NCI-H510A (cell line): ENCODE results near the gene ANGPT4.

Source experiments
- DNase-seq: peaks from one replicate; lab custom pipeline; 2025; lab: John Stamatoyannopoulos, UW

The ANGPT4 gene

DNA sequence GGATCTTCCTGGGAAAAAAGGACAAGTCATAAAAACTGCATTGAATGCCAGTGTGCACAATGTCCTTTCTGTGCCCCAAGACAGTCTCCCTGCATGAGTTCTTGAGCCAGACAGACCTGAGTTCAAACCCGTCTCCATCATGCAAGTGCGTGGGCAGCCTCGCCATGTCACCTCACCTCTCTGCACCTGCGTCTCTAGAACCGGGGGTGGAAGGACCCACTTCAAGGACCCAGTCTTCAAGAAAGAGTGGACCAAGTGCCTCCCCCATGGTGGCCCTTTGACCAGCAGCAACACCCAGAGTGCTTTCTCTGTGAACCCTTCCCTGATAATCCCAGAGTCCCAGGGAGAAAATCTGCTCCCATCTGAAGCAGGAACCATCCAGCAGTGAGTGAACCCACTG lies 23.5 kb upstream of the ANGPT4 start:
- no peak for DNase-seq

- DNase-seq = no peak
These were observed 18.2 kb upstream of the ANGPT4 start for GRCh38 chr20:934186-934840.

- no peak for DNase-seq
These were observed 16.9 kb upstream of the ANGPT4 start for GRCh38 chr20:933029-933428.

- no peak for DNase-seq
These were observed 15.3 kb upstream of the ANGPT4 start for GRCh38 chr20:931401-931800.

GRCh38 chr20:926670-927069 lies 10.5 kb upstream of the ANGPT4 start:
- no peak for DNase-seq

- DNase-seq = no peak
These were observed 9.4 kb upstream of the ANGPT4 start for GRCh38 chr20:925516-925915.

- DNase-seq = no peak
These were observed 8.5 kb upstream of the ANGPT4 start for GRCh38 chr20:924639-925038.

GRCh38 chr20:922781-923180 lies 6.6 kb upstream of the ANGPT4 start:
- no peak for DNase-seq

DNA sequence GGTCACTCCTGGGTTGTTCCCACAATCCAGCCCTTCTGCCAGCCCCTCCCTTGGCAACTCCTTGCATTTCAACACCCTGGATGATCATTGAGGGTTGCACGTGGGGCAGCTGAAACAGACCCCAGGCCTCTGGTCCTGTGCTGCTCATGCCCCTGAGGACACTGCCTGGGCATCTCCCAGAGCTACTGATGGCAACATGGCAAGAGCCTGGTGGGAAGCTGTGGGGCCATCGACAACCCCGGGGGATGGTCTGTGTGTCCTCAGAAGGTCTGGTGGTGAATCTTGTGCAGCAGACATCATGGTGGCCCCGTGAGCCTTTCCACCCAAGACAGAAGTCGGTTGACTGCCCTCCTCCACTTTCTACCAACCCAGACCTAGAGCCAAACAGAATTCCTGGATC lies 4.9 kb upstream of the ANGPT4 start:
- DNase-seq = no peak

GRCh38 chr20:920311-920710 lies 4.2 kb upstream of the ANGPT4 start:
- DNase-seq = no peak

- no peak for DNase-seq
These were observed 3.4 kb upstream of the ANGPT4 start for GRCh38 chr20:919491-919916.

DNA sequence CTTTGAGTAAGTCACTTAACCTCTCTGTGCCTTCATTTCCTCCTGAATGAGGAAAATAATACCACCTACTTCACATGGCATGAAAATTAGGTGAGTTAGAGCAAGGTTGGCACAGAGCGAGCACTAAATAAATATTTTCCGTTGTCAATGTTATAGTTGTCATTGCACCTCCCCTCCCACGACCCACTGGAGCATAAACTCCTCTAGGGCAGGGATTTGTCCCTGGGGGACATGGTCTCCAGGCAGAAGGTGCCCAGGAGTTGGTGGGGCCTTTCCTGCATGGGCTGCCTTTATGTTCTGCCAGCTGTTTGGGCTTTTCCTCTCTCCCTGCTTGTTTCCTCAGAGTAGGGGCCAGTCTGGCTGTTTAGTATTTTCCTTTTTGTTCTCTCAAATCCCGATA lies 1.3 kb upstream of the ANGPT4 start:
- no peak for DNase-seq

GRCh38 chr20:916825-917224 lies 691 bp upstream of the ANGPT4 start:
- no peak for DNase-seq

DNA sequence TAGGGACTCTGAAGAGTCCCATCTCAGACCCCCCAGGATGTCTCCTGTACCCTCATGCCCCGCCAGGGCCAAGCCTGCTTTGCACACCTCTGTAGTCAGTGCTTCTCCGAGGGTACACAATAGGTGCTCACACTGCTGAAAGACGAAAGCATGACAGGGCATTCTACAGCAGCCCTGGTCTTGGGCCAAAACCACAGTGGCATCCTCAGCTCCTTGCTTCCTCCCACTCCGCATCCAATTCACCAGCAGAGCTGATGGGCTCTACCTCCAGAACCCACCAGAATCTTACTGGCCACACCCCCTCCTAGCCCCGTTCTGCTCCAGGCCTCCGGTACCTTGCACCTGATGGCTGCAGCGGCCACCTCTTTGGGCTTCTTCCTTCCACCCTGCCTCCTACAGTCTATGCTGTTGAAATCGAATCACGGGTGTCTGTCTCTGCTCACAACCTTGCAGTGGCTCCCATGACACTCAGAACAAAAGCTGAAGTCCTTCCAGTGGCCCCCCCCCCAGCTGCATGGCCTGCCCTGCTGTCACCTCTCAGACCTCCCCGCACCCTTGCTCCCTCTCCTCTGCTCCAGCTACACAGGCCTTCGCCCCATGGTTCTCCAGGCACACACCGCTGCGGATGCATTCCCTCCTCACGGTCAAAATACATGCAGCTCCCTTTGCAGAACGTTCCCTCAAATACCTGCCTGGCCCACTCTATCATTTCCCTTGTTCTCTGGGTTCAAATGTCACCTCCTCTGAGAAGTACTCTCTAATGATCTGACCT lies 1.2 kb downstream of the ANGPT4 start:
- no peak for DNase-seq

DNA sequence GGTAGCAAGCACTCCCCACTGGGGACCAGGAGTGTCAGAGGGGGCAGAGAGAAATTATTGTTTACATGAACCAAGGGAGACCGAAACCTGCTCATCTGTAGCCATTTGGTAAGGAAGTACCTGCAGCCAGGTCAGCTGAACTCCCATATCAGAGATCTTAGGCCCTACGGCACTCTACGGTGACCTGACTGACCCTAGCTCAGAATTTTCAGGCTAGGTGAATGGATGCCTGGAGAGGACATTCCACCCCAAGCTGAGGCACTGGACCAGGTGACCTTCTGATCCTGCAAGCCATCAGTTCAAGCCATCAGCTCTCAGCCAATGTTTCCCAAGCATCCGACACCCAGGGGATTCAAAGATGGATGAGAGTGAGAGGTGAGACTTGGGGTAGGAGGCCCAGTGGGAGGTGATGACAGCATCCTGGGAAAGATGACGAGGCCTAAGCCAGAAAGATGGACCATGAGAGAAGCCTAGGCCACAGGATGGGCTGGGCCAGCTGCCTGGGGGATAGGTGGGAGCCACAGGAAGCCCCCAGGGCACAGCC lies 2.8 kb downstream of the ANGPT4 start:
- DNase-seq = no peak

DNA sequence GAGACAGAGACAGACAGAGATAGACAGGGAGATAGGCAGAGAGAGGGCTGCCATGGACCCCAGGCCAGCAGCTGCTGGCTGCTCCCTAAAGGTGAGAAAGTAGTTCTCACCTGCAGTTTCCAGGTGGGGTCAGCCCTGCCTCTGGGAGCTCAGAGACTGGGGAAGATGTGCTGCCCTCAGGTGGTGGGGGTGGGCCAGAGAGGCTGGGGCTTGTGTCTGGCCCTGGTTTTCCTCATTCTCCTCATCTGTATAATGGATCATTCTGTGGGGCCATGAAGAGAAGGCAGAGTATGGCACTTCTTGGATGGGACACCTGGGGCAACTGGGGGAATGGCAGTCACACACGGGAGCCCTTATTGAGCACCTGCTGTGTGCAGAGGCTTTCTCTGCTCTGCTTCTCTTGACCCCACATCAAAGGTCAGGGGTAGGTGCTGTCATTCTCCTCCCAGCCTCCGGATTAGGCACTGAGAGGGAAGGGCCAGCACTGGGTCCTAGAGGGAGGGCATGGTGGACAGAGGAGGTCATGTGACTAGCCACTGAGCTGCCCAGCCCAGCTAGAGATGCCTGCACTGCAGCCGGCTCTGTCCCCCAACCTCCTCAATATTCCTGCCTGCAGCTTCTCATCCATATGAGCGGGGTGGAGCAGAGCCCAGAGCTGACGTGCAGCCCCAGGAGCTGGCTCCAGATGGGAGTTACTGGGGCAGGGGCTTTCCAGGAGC lies 4.1 kb downstream of the ANGPT4 start:
- no peak for DNase-seq

DNA sequence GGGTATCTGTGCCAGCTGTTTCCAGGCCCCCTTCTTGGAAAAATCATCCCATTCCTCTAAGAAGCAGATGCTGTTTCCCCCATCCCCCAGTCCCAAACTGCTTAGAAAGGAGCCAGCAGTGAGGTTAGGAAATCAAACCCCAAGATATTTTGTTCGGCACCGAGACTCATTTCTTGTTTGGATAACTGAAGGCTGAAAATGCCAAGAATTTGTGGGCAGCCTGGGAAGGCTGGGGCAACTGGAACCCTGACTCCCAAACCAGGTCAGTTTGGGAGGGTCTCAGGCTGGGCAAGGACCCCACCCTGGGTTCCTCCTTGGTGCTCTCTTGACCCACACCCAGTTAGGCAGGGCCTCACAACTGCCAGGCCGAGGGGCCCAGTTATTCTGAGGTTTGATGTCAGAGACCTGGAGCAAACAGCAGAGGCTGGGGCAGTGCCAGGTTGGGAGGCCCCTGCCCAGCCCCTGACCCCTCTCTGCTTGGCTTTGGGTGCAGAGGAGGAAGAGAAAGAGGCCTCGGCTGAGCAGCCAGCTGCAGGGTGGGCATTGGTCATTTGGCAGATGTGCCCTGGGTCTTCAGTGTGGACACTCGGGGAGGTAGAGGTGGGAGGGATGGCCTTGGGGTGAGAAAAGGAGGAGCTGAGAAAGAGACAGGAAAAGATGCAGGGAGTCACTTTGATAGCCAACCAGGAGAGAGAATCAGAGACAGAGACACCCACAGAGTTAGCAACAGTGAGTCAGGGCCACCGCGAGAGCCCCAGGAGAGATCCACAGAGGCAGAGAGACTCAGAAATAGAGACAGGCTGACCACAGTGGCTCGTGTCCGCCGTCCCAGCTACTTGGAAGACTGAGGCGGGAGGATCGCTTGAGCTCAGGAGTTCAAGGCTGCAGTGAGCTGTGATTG lies 5.0 kb downstream of the ANGPT4 start:
- DNase-seq = no peak

DNA sequence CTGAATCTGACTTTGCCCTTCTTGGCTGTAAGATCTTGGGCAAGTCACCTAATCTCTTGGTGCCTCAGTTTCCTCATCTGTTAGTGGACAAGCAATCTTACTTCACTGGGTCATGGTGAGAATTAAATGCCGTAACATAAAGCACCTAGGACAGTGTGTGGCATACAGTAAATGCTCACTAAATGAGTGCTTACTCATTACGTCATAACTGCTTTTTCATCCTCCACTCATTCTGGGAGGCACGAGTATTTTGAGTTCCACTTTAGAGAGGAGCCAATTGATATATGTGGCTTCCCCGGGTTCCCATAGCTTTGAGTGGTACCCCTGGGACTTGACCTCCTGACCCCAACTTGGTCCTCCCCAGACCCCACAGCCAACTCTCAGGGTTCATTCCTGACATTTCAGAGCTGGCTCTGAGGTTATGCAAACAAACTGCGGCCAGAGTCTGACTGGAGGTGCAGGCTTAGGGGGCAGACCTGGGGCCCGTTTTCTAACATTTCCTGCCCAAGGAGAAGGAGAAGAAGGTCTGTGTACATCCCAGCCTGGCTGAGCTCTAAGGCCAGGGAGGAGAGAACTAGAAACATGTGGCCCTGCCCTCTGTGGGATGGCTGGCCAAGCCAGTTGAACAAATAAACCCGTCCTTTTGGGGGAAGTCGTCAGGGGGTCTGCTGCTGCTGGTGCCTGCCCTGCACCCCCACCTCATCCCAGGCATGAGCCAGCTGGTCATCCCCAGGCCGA lies 5.8 kb downstream of the ANGPT4 start:
- no peak for DNase-seq

DNA sequence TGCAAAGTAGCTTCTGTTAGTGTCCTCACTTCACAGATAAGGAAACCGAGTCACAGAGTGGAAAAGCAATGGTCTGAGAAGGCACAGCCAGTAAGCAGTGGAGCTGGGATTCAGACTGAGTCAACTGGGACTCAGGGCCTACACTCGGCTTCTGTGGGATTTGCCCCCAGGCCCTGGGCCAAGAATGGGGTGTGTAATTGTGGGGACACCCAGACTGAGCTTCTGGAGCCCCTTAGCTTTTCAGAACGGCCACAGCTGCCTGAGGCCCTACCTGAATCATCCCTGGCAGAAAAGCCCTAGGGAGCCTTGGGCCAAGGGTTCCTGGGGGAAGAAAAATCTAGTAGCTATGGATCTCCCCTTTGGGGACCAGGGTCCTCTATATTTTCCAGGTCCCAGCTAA lies 6.5 kb downstream of the ANGPT4 start:
- DNase-seq = no peak

- DNase-seq = no peak
These were observed 9.3 kb downstream of the ANGPT4 start for GRCh38 chr20:906703-907270.

DNA sequence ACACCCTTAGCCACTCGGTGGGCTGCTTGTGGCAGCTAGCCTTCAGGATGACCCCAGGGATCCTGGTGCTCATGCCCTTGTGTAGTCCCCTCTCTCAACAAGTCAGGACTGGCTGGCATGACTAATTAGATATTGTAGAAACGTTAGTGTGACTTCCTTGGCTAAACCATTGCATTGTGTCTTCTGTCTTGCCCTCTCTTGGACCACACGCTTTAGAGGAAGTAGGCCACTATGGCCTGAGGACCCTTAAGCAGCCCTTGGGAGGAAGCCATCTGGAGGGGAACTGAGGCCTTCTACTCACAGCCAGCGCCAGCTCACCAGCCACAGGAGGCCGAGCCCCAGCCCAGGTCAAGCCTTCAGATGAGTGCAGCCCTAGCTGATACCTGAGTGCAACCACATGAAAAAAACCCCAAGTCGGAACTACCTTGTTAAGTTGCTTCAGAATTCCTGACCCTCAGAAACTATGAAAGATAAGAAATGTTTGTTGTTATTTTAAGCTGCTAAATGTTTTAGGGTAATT lies 10.1 kb downstream of the ANGPT4 start:
- no peak for DNase-seq
